SK-N-MC (cell line): ENCODE data around the gene MRPL46.
"Not testable (repeated sequence)": the region's sequence is repeated elsewhere in the genome, so short reads cannot be mapped to it uniquely, and the experiment has no call there.

Experiments used
- DNase-seq: peaks from one replicate; pipeline ENCODE4 v3.0.0-alpha.2; 2011; ENCODE audit warnings: low read depth, low spot score
- H3K27ac ChIP-seq: fragments of 200-600 bp; sonication (generic); 2 replicates; pipeline ENCODE4 v1.5.1; 2016; ENCODE audit warnings: mixed run types
- H3K36me3 ChIP-seq: fragments of 200-600 bp; sonication (generic); 2 replicates; pipeline ENCODE4 v1.6.1; 2017; ENCODE audit warnings: antibody characterized with exemption, low read length, mixed read lengths; ENCODE audit not compliant: insufficient read depth
- H3K4me3 ChIP-seq: fragments of 200-600 bp; sonication (generic); 2 replicates; pipeline ENCODE4 v1.5.1; 2016
- H3K9ac ChIP-seq: fragments of 200-600 bp; sonication (generic); 2 replicates; pipeline ENCODE4 v1.8.0; 2017; ENCODE audit warnings: mixed run types, mixed read lengths; ENCODE audit not compliant: insufficient read length
- H3K9me3 ChIP-seq: fragments of 200-600 bp; sonication (generic); 2 replicates; pipeline ENCODE4 v1.6.1; 2017; ENCODE audit warnings: low read depth, mild to moderate bottlenecking, antibody characterized with exemption, low read length, moderate library complexity, mixed read lengths
- EZH2 ChIP-seq: fragments of 200-600 bp; sonication (generic); IDR thresholded peaks from one replicate; pipeline ENCODE4 v1.6.1; 2017; ENCODE audit warnings: antibody characterized with exemption
- FOXP2 ChIP-seq: optimal IDR thresholded peaks from 2 replicates; pipeline ENCODE3; 2011; ENCODE audit warnings: mild to moderate bottlenecking, moderate library complexity; ENCODE audit not compliant: insufficient read depth; ENCODE audit errors: extremely low read length, control extremely low read depth
- POLR2AphosphoS5 ChIP-seq: IDR thresholded peaks from 2 replicates; pipeline ENCODE4 v1.6.1; 2012; ENCODE audit warnings: mild to moderate bottlenecking, low read depth, low read length, borderline replicate concordance

MRPL46 gene

GRCh38 chr15:88487178-88487795 lies 20.1 kb upstream of the MRPL46 start:
- Histone ChIP-seq H3K9me3 (no peaks in the 10 kb centered on the region), H3K9ac (no peak overlapping the region), H3K4me3 (no peak overlapping the region), H3K27ac (no peak overlapping the region), H3K36me3 (no peaks in the 10 kb centered on the region)
- DNase-seq: no peak
- no peak for TF ChIP-seq FOXP2
- TF ChIP-seq EZH2: no peak
- no peak for TF ChIP-seq POLR2AphosphoS5

GRCh38 chr15:88484682-88485331 lies 17.6 kb upstream of the MRPL46 start:
- Histone ChIP-seq H3K4me3 (no peak overlapping the region), H3K27ac (no peak overlapping the region), H3K36me3 (no peaks in the 10 kb centered on the region), H3K9me3 (no peaks in the 10 kb centered on the region), H3K9ac (no peak overlapping the region)
- no peak for DNase-seq
- TF ChIP-seq FOXP2: no peak
- no peak for TF ChIP-seq POLR2AphosphoS5
- TF ChIP-seq EZH2: no peak

- DNase-seq: no peak
- Histone ChIP-seq H3K36me3 (peaks cover 2% of the 10 kb centered on the region; the same call in 1 of the 2 replicates), H3K27ac (no peak overlapping the region), H3K9ac (no peak overlapping the region), H3K9me3 (no peaks in the 10 kb centered on the region), H3K4me3 (no peak overlapping the region)
- TF ChIP-seq EZH2 (no peak), POLR2AphosphoS5 (no peak), FOXP2 (no peak)
Measured at GRCh38 chr15:88482263-88482662, 15.1 kb upstream of the MRPL46 start.

GRCh38 chr15:88480981-88481380 lies 13.8 kb upstream of the MRPL46 start:
- H3K4me3 ChIP-seq: no peak overlapping the region
- no peaks in the 10 kb centered on the region for H3K9me3 ChIP-seq
- DNase-seq: no peak
- H3K36me3 ChIP-seq: peaks cover 8% of the 10 kb centered on the region; the same call in 1 of the 2 replicates
- TF ChIP-seq EZH2: no peak
- no peak; the same call in 1 of the 2 replicates for TF ChIP-seq POLR2AphosphoS5
- TF ChIP-seq FOXP2: no peak
- H3K27ac ChIP-seq: no peak overlapping the region
- no peak overlapping the region for H3K9ac ChIP-seq

- Histone ChIP-seq H3K9me3 (no peaks in the 10 kb centered on the region), H3K36me3 (peaks cover 8% of the 10 kb centered on the region; the same call in 1 of the 2 replicates), H3K9ac (no peak overlapping the region), H3K27ac (no peak overlapping the region), H3K4me3 (no peak overlapping the region)
- TF ChIP-seq FOXP2 (no peak), EZH2 (no peak), POLR2AphosphoS5 (no peak)
- DNase-seq: no peak
Measured at GRCh38 chr15:88479169-88479568, 12.0 kb upstream of the MRPL46 start.

- H3K9ac ChIP-seq: no peak overlapping the region
- no peak for DNase-seq
- H3K4me3 ChIP-seq: no peak overlapping the region
- no peak for TF ChIP-seq FOXP2
- TF ChIP-seq EZH2: no peak
- no peak for TF ChIP-seq POLR2AphosphoS5
- H3K27ac ChIP-seq: no peak overlapping the region
- peaks cover 14% of the 10 kb centered on the region; the same call in 1 of the 2 replicates for H3K36me3 ChIP-seq
- no peaks in the 10 kb centered on the region for H3K9me3 ChIP-seq
Measured at GRCh38 chr15:88477904-88478303, 10.7 kb upstream of the MRPL46 start.

- Histone ChIP-seq H3K4me3 (no peak overlapping the region), H3K36me3 (peaks cover 20% of the 10 kb centered on the region; the same call in 1 of the 2 replicates), H3K9me3 (no peaks in the 10 kb centered on the region), H3K9ac (no peak overlapping the region), H3K27ac (no peak overlapping the region)
- no peak for TF ChIP-seq EZH2
- TF ChIP-seq POLR2AphosphoS5: no peak
- TF ChIP-seq FOXP2: no peak
- no peak for DNase-seq
Measured at GRCh38 chr15:88477126-88477525, 9.9 kb upstream of the MRPL46 start.

GRCh38 chr15:88476635-88477060 lies 9.5 kb upstream of the MRPL46 start:
- Histone ChIP-seq H3K4me3 (no peak overlapping the region), H3K9me3 (no peaks in the 10 kb centered on the region), H3K36me3 (peaks cover 21% of the 10 kb centered on the region; the same call in 1 of the 2 replicates), H3K27ac (no peak overlapping the region), H3K9ac (no peak overlapping the region)
- TF ChIP-seq FOXP2: no peak
- TF ChIP-seq EZH2: no peak
- no peak for TF ChIP-seq POLR2AphosphoS5
- DNase-seq: no peak

- not testable (repeated sequence) for H3K9ac ChIP-seq, DNase-seq, H3K9me3 ChIP-seq, H3K4me3 ChIP-seq, H3K27ac ChIP-seq
- H3K36me3 ChIP-seq: peaks cover 27% of the 10 kb centered on the region; the same call in 1 of the 2 replicates
Measured at GRCh38 chr15:88473661-88474293, 6.6 kb upstream of the MRPL46 start.
